B cell (primary cell): ENCODE data around the gene PTPRE. TPM values are rescaled to one million over a fixed set of nuclear protein-coding genes. Genes with fewer than 3 reads are reported as not detected.

Experiments
- ATAC-seq: fragments of 200-7000 bp; cut with Tn5 transposase; one replicate; pipeline ENCODE4 v1.10.0; 2021; ENCODE audit warnings: low read depth, mild to moderate bottlenecking, moderate number of reproducible peaks, moderate library complexity
- CTCF ChIA-PET: fragments of 350-600 bp; sonication (Branson Sonifier 250); formaldehyde crosslinking; loops from one replicate; lab custom pipeline; 2021; ENCODE audit warnings: antibody characterized with exemption, inconsistent platforms; lab: Charles Lee
- POLR2A ChIA-PET: fragments of 350-600 bp; sonication (Branson Sonifier 250); formaldehyde crosslinking; loops from one replicate; lab custom pipeline; 2021; ENCODE audit warnings: antibody characterized with exemption; lab: Charles Lee
- DNase-seq: peaks from one replicate; pipeline ENCODE4 v3.0.0; 2013
- H2AFZ ChIP-seq: 2 replicates; pipeline ENCODE4 v1.6.1; 2012; ENCODE audit warnings: mild to moderate bottlenecking, low read depth, low read length; ENCODE audit not compliant: insufficient read depth, poor library complexity, severe bottlenecking
- H3K27ac ChIP-seq, 2 donors: 1 replicate in 1 of 2; 2 replicates in 1 of 2; pipeline ENCODE4 v1.5.1; 2012 to 2013; ENCODE audit warnings: low read length in 2 of 2, mild to moderate bottlenecking in 2 of 2, moderate library complexity in 1 of 2
- H3K27me3 ChIP-seq, 4 experiments: fragments of 200-600 bp in 1 of 4; sonication (generic) in 1 of 4; replicated peaks in 1 of 4; 1 replicate in 2 of 4; 2 replicates in 2 of 4; pipeline versions ENCODE4 v1.6.1 to v1.7.0; 2013 to 2016; ENCODE audit warnings: low read length in 3 of 4, mild to moderate bottlenecking in 2 of 4, mixed read lengths in 1 of 4, moderate library complexity in 1 of 4; ENCODE audit not compliant: insufficient read depth in 4 of 4, control insufficient read depth in 3 of 4; ENCODE audit errors: control extremely low read depth in 1 of 4
- H3K36me3 ChIP-seq, 2 experiments: replicated peaks in 1 of 2; 1 replicate in 1 of 2; 2 replicates in 1 of 2; pipeline versions ENCODE4 v1.6.1 to v1.7.1; 2013; ENCODE audit warnings: low read length in 1 of 2; ENCODE audit not compliant: insufficient read depth in 2 of 2, control insufficient read depth in 1 of 2; ENCODE audit errors: control extremely low read depth in 1 of 2, extremely low read depth in 1 of 2
- H3K4me1 ChIP-seq, 2 donors: fragments of 200-600 bp in 1 of 2; sonication (generic) in 1 of 2; 1 replicate in 1 of 2; 2 replicates in 1 of 2; pipeline versions ENCODE4 v1.5.1 to v1.6.1; 2013 to 2017; ENCODE audit warnings: low read length in 2 of 2; ENCODE audit not compliant: control insufficient read depth in 2 of 2, insufficient read depth in 2 of 2
- H3K4me2 ChIP-seq: replicated peaks from 2 replicates; pipeline ENCODE3; 2012; ENCODE audit warnings: mild to moderate bottlenecking, low read depth, low read length; ENCODE audit not compliant: poor library complexity, severe bottlenecking
- H3K4me3 ChIP-seq, 5 experiments: fragments of 200-600 bp in 1 of 5; sonication (generic) in 1 of 5; 1 replicate in 3 of 5; 2 replicates in 2 of 5; pipeline versions ENCODE4 v1.5.1 to v1.7.0; 2011 to 2016; ENCODE audit warnings: low read length in 4 of 5, mild to moderate bottlenecking in 4 of 5, low read depth in 2 of 5, control low read depth in 1 of 5, moderate library complexity in 1 of 5; ENCODE audit not compliant: insufficient read depth in 1 of 5; ENCODE audit errors: control extremely low read depth in 1 of 5, extremely low read depth in 1 of 5
- H3K79me2 ChIP-seq: fragments of 200-600 bp; sonication (generic); one replicate; pipeline ENCODE4 v1.6.0; 2016; ENCODE audit warnings: low read length; ENCODE audit not compliant: control insufficient read depth, insufficient read depth
- H3K9ac ChIP-seq: fragments of 200-600 bp; sonication (generic); 2 replicates; pipeline ENCODE4 v1.6.1; 2017; ENCODE audit warnings: mild to moderate bottlenecking, low read length, moderate library complexity
- H3K9me3 ChIP-seq, 3 donors: one replicate each; pipeline versions ENCODE4 v1.6.1 to v1.7.1; 2013; ENCODE audit warnings: low read length in 2 of 3; ENCODE audit not compliant: control insufficient read depth in 2 of 3, insufficient read depth in 1 of 3; ENCODE audit errors: control extremely low read depth in 1 of 3
- H4K20me1 ChIP-seq: 2 replicates; pipeline ENCODE4 v1.6.0; 2012; ENCODE audit warnings: mild to moderate bottlenecking, low read length; ENCODE audit not compliant: insufficient read depth, control insufficient read depth, poor library complexity, severe bottlenecking
- H3K27ac Mint-ChIP-seq: one replicate; pipeline ENCODE4 v1.8.0; 2021; ENCODE audit warnings: mixed read lengths
- H3K27me3 Mint-ChIP-seq: one replicate; pipeline ENCODE4 v1.8.0; 2021; ENCODE audit warnings: mixed read lengths
- H3K4me1 Mint-ChIP-seq: one replicate; pipeline ENCODE4 v1.8.0; 2021; ENCODE audit warnings: mixed read lengths
- H3K4me3 Mint-ChIP-seq: one replicate; pipeline ENCODE4 v1.8.0; 2021; ENCODE audit warnings: mixed read lengths
- H3K9me3 Mint-ChIP-seq: one replicate; pipeline ENCODE4 v1.8.0; 2022; ENCODE audit warnings: mixed read lengths; ENCODE audit not compliant: insufficient read depth
- CTCF ChIP-seq: fragments of 200-600 bp; IDR thresholded peaks from one replicate; pipeline ENCODE4 v1.8.0; 2022; ENCODE audit warnings: antibody characterized with exemption, mild to moderate bottlenecking
- EZH2 ChIP-seq: IDR thresholded peaks from 2 replicates; pipeline ENCODE4 v1.6.1; 2012; ENCODE audit warnings: borderline replicate concordance, low read depth, mild to moderate bottlenecking, moderate library complexity, low read length; ENCODE audit not compliant: insufficient read depth, poor library complexity, severe bottlenecking
- WGBS: methylation state at CpG from one replicate; pipeline ENCODE4 v1.1.5; 2013; ENCODE audit warnings: missing lambda C conversion rate; ENCODE audit not compliant: insufficient coverage; 5-methylcytosine and 5-hydroxymethylcytosine counted together
- intact Hi-C: fragments of 100-400 bp; cut with micrococcal nuclease; formaldehyde crosslinking; loops from one replicate; pipeline ENCODE4 v1.10.0; 2022
- polyA plus RNA-seq: library from polyadenylated mRNA; depleted of rRNA; stranded (reverse); fragments of >200 nt; gene quantifications from 2 replicates; pipeline ENCODE4 v1.2.3, GENCODE V29; 2012
- total RNA-seq, 2 donors: library from RNA; stranded (reverse); fragments of 120-200 nt in 1 of 2; gene quantifications; 1 replicate in 1 of 2; 2 replicates in 1 of 2; pipeline versions ENCODE4 v1.2.3 to v1.2.4, GENCODE V29; 2013 to 2022

PTPRE gene
- total and polyA plus RNA-seq, 2 donors (not counting 1 experiment from before 2014, with no cell fraction given): 6.6 to 32.7 TPM

- Histone ChIP-seq H2AFZ (no peak overlapping the region), H3K36me3 (no peaks in the 10 kb centered on the region), H3K27me3 (peaks cover 0 to 27% (median 12%) of the 10 kb centered on the region in 4 experiments), H3K4me1 (peaks cover 8 to 9% of the 10 kb centered on the region in 2 donors), H3K9me3 (peaks cover 0 to 4% (median 1%) of the 10 kb centered on the region in 3 donors), H3K4me3 (no peak overlapping the region), H3K9ac (no peak overlapping the region), H4K20me1 (no peaks in the 10 kb centered on the region), H3K27ac (no peak overlapping the region), H3K79me2 (no peaks in the 10 kb centered on the region), H3K4me2 (no peak overlapping the region)
- no peak for DNase-seq
- TF ChIP-seq EZH2: no peak
- no peak for TF ChIP-seq CTCF
- ATAC-seq: no peak
- Mint-ChIP-seq H3K4me3 (no peak overlapping the region), H3K9me3 (no peaks in the 10 kb centered on the region), H3K27me3 (peaks cover 54% of the 10 kb centered on the region), H3K27ac (no peak overlapping the region), H3K4me1 (no peaks in the 10 kb centered on the region)
- intact Hi-C loops: no loop called here
- 100% methylated on average over 2 of the region's 5 CpGs for WGBS
- ChIA-PET POLR2A (no interaction called here), CTCF (interaction anchor here (4.9 kb wide), 1 partner anchor 166 kb away, joined by 56 read pairs; no protein-coding TSS in a partner anchor)
Measured at GRCh38 chr10:127903789-127904188, 3.1 kb upstream of the PTPRE start.

GRCh38 chr10:127904311-127905000 is 2.4 kb upstream of the PTPRE start:
- ChIA-PET CTCF (interaction anchor here (0.6 to 4.9 kb wide), 4 partner anchors 107 to 308 kb away, joined by 3 to 56 read pairs (median 20); no protein-coding TSS in a partner anchor), POLR2A (no interaction called here)
- TF ChIP-seq CTCF (no peak), EZH2 (no peak)
- H3K36me3 ChIP-seq: no peaks in the 10 kb centered on the region
- H3K27ac ChIP-seq: no peak overlapping the region
- no peak overlapping the region for H3K4me3 ChIP-seq
- no peak overlapping the region for H3K4me3 Mint-ChIP-seq
- peaks cover 56% of the 10 kb centered on the region for H3K27me3 Mint-ChIP-seq
- peaks cover 0 to 33% (median 12%) of the 10 kb centered on the region in 4 experiments for H3K27me3 ChIP-seq
- peaks cover 8 to 9% of the 10 kb centered on the region in 2 donors for H3K4me1 ChIP-seq
- no peak overlapping the region for H3K9ac ChIP-seq
- 85% methylated on average over 5 of the region's 5 CpGs for WGBS
- intact Hi-C loops: no loop called here
- no peaks in the 10 kb centered on the region for H4K20me1 ChIP-seq
- H3K9me3 Mint-ChIP-seq: no peaks in the 10 kb centered on the region
- no peak overlapping the region for H2AFZ ChIP-seq
- no peak for ATAC-seq
- no peaks in the 10 kb centered on the region for H3K4me1 Mint-ChIP-seq
- no peak for DNase-seq
- H3K9me3 ChIP-seq: peaks cover 0 to 4% (median 1%) of the 10 kb centered on the region in 3 donors
- no peaks in the 10 kb centered on the region for H3K79me2 ChIP-seq
- H3K4me2 ChIP-seq: no peak overlapping the region
- no peak overlapping the region for H3K27ac Mint-ChIP-seq
